Measurements from ENCODE around the gene SLC5A10.

DNA sequence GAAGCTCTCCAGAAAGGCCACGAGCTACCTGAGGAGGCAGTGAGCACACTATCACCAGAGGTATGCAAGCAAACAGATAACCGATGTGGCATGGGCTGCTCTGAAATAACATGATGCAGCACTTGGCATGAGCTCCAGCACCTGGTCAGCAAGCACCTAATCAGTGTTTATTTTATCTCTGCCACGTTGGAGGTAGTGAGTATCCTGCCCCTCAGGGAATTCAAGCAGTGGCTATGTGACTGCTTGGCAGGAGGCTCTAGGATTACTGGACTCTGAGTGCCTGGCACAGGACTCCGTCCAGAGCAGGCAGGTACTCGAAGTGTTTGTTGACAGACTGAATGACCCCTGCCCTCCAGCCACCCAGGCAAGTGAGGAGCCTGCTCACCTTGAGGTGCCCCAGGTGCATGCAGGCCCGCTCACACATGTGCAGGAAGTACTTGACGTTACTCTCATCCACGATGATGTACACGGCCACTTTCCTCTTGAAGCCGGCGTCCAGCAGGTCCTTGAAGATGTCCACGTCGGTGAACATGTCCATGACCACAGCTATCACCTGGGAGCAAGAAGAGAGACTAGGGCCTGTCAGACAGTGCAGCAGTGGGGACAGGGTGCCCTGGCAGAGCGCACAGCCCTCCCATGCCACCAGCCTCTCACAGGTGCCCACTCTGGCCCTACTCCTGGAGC lies 36.0 kb downstream of the SLC5A10 start:
- TF ChIP-seq, protein P1, sequence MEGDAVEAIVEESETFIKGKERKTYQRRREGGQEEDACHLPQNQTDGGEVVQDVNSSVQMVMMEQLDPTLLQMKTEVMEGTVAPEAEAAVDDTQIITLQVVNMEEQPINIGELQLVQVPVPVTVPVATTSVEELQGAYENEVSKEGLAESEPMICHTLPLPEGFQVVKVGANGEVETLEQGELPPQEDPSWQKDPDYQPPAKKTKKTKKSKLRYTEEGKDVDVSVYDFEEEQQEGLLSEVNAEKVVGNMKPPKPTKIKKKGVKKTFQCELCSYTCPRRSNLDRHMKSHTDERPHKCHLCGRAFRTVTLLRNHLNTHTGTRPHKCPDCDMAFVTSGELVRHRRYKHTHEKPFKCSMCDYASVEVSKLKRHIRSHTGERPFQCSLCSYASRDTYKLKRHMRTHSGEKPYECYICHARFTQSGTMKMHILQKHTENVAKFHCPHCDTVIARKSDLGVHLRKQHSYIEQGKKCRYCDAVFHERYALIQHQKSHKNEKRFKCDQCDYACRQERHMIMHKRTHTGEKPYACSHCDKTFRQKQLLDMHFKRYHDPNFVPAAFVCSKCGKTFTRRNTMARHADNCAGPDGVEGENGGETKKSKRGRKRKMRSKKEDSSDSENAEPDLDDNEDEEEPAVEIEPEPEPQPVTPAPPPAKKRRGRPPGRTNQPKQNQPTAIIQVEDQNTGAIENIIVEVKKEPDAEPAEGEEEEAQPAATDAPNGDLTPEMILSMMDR (IDR thresholded peaks at IDR 0.05; ENCODE audit: insufficient read depth, low read length) = no peak
- no peak for TF ChIP-seq POLR2AphosphoS5 (IDR thresholded peaks at IDR 0.05; ENCODE audit: low read depth)
- TF ChIP-seq, protein P2, sequence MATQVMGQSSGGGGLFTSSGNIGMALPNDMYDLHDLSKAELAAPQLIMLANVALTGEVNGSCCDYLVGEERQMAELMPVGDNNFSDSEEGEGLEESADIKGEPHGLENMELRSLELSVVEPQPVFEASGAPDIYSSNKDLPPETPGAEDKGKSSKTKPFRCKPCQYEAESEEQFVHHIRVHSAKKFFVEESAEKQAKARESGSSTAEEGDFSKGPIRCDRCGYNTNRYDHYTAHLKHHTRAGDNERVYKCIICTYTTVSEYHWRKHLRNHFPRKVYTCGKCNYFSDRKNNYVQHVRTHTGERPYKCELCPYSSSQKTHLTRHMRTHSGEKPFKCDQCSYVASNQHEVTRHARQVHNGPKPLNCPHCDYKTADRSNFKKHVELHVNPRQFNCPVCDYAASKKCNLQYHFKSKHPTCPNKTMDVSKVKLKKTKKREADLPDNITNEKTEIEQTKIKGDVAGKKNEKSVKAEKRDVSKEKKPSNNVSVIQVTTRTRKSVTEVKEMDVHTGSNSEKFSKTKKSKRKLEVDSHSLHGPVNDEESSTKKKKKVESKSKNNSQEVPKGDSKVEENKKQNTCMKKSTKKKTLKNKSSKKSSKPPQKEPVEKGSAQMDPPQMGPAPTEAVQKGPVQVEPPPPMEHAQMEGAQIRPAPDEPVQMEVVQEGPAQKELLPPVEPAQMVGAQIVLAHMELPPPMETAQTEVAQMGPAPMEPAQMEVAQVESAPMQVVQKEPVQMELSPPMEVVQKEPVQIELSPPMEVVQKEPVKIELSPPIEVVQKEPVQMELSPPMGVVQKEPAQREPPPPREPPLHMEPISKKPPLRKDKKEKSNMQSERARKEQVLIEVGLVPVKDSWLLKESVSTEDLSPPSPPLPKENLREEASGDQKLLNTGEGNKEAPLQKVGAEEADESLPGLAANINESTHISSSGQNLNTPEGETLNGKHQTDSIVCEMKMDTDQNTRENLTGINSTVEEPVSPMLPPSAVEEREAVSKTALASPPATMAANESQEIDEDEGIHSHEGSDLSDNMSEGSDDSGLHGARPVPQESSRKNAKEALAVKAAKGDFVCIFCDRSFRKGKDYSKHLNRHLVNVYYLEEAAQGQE (IDR thresholded peaks at IDR 0.05; ENCODE audit: insufficient replicate concordance, low read depth) = no peak
